ENCODE measurements around the gene DDIT4L. TPM values are rescaled to one million over a fixed set of nuclear protein-coding genes. Genes with fewer than 3 reads are reported as not detected.
"Not testable (repeated sequence)": the region's sequence is repeated elsewhere in the genome, so short reads cannot be mapped to it uniquely, and the experiment has no call there.

Gene DDIT4L
- total and polyA plus RNA-seq, 10 of the 15 experiments (the other 5 are each of a cell fraction or from before 2014, with no cell fraction given): 0.02 to 0.08 TPM; not detected in 8

GRCh38 chr4:100198061-100198460, 7.8 kb upstream of the DDIT4L start:
- POLR2A ChIA-PET: no interaction called here

GRCh38 chr4:100196388-100197071, 6.3 kb upstream of the DDIT4L start:
- in situ Hi-C loops (cut with MboI); intact Hi-C loops (cut with micrococcal nuclease; ENCODE audit: unreplicated experiment); H3K4me2 ChIP-seq (ENCODE audit: control insufficient read depth, insufficient read depth); SMC1A ChIA-PET (ENCODE audit: uncharacterized antibody, unreplicated experiment); H4K20me1 ChIP-seq (ENCODE audit: control insufficient read depth, insufficient read depth); ATAC-seq; H3K36me3 ChIP-seq (ENCODE audit: control insufficient read depth in 2 of 2, insufficient read depth in 2 of 2, low read length in 1 of 2); H3K27me3 ChIP-seq (replicated peaks in 1 of 2; ENCODE audit: control insufficient read depth in 2 of 2, insufficient read depth in 2 of 2, low read length in 1 of 2); H3K4me1 ChIP-seq (ENCODE audit: control insufficient read depth, insufficient read depth, low read length); H3K9ac ChIP-seq (ENCODE audit: control insufficient read depth, insufficient read depth, low read length); H3K4me3 ChIP-seq; DNase-seq (ENCODE audit: low read depth, low spot score); H3K79me2 ChIP-seq (ENCODE audit: control insufficient read depth, insufficient read depth, low read length); H3K27ac ChIP-seq (ENCODE audit: control insufficient read depth, insufficient read depth); H3K9me3 ChIP-seq (replicated peaks; ENCODE audit: control insufficient read depth, insufficient read depth, low read length); H2AFZ ChIP-seq (ENCODE audit: control insufficient read depth, low read depth, low read length); FAIRE-seq; RAD21 ChIA-PET (ENCODE audit: unreplicated experiment); POLR2A ChIA-PET; BruUV-seq (replicated peaks): not testable (repeated sequence)
- CTCF ChIA-PET: interaction anchor here (1.0 kb wide), 1 partner anchor 17 kb away, joined by 3 read pairs; no protein-coding TSS in a partner anchor
- WGBS (ENCODE audit: insufficient coverage, insufficient replicate concordance, low lambda C conversion rate, missing lambda C conversion rate): 60% methylated on average over 33 of the region's 40 CpGs

More at GRCh38 chr4:100198061-100198460, 7.8 kb upstream of the DDIT4L start:
- Histone ChIP-seq H3K9me3 (replicated peaks; ENCODE audit: control insufficient read depth, insufficient read depth, low read length) (no peaks in the 10 kb centered on the region), H3K9ac (ENCODE audit: control insufficient read depth, insufficient read depth, low read length) (no peak overlapping the region), H3K27ac (ENCODE audit: control insufficient read depth, insufficient read depth) (no peak overlapping the region), H3K4me1 (ENCODE audit: control insufficient read depth, insufficient read depth, low read length) (no peaks in the 10 kb centered on the region), H3K36me3 (ENCODE audit: control insufficient read depth in 2 of 2, insufficient read depth in 2 of 2, low read length in 1 of 2) (no peaks in the 10 kb centered on the region), H3K27me3 (replicated peaks in 1 of 2; ENCODE audit: control insufficient read depth in 2 of 2, insufficient read depth in 2 of 2, low read length in 1 of 2) (no peaks in the 10 kb centered on the region), H4K20me1 (ENCODE audit: control insufficient read depth, insufficient read depth) (no peaks in the 10 kb centered on the region), H2AFZ (ENCODE audit: control insufficient read depth, low read depth, low read length) (no peak overlapping the region), H3K4me2 (ENCODE audit: control insufficient read depth, insufficient read depth) (no peak overlapping the region), H3K79me2 (ENCODE audit: control insufficient read depth, insufficient read depth, low read length) (no peaks in the 10 kb centered on the region), H3K4me3 (no peak overlapping the region)
- no peak for DNase-seq (ENCODE audit: low read depth, low spot score)
- ATAC-seq: no peak
- no peak for TF ChIP-seq BACH1 (IDR thresholded peaks at IDR 0.05; ENCODE audit: borderline replicate concordance)
- TF ChIP-seq NRF1 (conservative IDR thresholded peaks at IDR 0.05; ENCODE audit: low read depth, low read length): no peak
- TF ChIP-seq CUX1 (IDR thresholded peaks at IDR 0.05; ENCODE audit: insufficient replicate concordance, low read depth, low read length): no peak
- TF ChIP-seq CREB1 (IDR thresholded peaks at IDR 0.05; ENCODE audit: low read depth): no peak
- CTCF ChIA-PET: no interaction called here
- in situ Hi-C loops (cut with MboI) (no loop called here), intact Hi-C loops (cut with micrococcal nuclease; ENCODE audit: unreplicated experiment) (no loop called here)
- SMC1A ChIA-PET (ENCODE audit: uncharacterized antibody, unreplicated experiment): interaction anchor here (1.3 to 1.7 kb wide), 2 partner anchors 11 to 105 kb away, joined by 4 to 6 read pairs; no protein-coding TSS in a partner anchor
- FAIRE-seq: no peak
- WGBS (ENCODE audit: insufficient coverage, insufficient replicate concordance, low lambda C conversion rate, missing lambda C conversion rate): 69% methylated on average over 1 of the region's 1 CpG
- RAD21 ChIA-PET (ENCODE audit: unreplicated experiment): no interaction called here
- no TSS peak for BruUV-seq (replicated peaks)
